Activated effector memory CD4-positive, alpha-beta T cell treated with anti-CD3 and anti-CD28 coated beads, Interleukin-2, amount 50 U/mL, for 16 hours (primary cell): ENCODE measurements around the gene NUMB.
"Not testable (repeated sequence)": the region's sequence is repeated elsewhere in the genome, so short reads cannot be mapped to it uniquely, and the experiment has no call there.

ENCODE experiments used
- DNase-seq: peaks from one replicate; pipeline ENCODE4 v3.0.0-alpha.2; 2020

The NUMB gene

DNA sequence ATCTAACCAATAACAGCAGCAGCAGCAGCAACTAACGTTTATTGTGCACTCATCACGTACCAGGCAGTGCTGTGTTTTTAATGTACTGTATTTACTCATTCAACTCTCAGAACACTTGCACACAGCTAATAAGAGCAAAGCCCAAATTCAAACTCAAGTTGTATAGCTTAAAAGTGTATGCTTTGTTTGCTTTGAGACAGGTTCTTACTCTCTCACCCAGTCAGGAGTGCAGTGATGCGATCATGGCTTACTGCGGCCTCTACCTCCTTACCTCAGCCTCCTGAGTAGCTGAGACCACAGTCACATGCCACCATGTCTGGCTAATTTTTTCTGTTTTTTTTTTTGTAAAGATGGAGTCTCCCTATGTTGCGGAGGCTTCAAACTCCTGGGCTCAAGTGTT is 115.7 kb downstream of the NUMB start:
- no peak for DNase-seq

DNA sequence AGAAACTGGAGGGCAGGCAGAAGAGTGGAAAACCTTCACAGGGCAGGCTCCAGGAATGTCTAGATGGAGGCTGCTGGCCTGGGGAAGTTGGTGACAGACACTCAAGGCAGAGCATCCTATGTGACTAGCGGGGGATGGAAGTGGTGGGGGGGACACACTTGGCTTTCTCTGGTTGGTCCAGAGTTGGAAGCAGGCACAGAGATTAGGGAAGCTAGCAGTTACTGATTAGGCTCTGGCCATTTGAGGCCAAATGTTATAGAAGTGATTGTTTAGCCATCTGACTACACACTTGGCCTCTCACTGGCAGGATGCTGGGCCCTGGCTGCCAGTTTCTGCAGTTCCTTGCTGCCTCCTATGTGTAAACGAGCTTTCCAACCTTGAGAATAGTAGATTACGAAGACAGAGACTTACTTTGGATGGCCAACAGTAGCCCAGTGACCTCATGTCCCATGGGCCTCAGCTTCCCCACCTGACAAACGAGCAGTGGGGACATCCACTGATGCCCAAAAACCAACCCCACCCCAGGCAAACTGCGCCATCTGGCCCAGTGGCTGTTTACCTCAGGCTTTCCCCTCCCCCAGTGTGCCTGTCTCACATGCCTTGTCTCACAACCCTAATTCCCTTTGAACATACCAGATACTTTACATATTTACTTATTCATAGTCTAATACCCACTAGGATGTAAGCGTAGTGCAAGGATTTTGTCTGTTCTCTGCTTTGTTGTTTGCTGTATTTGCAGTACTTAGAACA is 118.3 kb downstream of the NUMB start:
- no peak for DNase-seq

DNA sequence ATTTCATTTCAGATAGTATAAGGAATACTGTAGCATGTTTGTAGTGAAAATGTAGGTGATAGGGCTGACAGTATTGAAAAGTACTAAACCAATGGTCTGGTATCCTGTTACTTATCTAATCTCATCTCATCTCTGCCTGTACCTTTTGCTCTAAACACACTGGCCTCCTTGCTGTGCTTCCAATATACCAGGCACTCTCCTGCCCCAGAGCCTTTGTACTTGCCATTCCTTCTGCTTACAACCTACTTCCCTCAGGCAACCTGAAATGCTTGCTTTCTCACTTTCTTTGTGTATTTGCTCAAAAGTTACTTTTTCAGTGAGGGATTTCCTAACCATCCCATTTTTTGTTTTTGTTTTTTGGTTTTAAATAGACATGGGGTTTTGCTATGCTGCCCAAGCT is 119.1 kb downstream of the NUMB start:
- no peak for DNase-seq

DNA sequence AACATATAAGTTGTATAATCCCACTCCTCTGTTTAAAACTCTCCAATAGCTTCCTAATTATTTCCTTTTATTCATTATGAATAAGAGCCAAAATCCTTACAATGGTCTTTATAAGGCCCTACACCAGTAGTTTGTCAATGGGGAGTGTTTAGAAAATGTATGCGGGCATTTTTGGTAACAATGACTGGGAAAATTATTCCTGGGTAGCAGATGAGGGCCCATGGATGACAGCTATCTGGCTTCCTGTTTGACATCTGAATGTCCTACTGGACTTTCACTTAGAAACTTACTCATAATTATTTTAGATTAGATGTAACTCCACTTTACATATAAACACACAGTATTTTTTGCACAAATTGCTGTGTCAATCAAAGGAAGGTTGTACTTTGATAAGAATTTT is 119.8 kb downstream of the NUMB start:
- DNase-seq: no peak

DNA sequence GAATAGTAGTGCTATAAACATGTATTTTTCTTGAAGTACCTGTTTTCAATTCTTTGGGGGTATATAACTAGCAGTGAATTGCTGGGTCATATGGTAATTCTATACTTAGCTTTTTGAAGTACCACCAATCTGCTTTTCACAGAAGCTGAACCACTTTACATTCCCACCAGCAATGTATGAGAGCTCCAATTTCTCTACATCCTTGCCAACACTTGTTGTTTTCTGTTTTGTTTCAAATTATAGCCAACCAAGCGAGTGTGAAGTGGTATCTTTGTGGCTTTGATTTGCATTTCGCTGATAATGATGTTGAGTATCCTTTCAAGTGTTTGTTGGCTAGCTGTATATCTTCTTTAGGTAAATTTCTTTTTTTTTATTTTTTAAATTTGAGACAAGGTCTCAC is 125.3 kb downstream of the NUMB start:
- DNase-seq: no peak

DNA sequence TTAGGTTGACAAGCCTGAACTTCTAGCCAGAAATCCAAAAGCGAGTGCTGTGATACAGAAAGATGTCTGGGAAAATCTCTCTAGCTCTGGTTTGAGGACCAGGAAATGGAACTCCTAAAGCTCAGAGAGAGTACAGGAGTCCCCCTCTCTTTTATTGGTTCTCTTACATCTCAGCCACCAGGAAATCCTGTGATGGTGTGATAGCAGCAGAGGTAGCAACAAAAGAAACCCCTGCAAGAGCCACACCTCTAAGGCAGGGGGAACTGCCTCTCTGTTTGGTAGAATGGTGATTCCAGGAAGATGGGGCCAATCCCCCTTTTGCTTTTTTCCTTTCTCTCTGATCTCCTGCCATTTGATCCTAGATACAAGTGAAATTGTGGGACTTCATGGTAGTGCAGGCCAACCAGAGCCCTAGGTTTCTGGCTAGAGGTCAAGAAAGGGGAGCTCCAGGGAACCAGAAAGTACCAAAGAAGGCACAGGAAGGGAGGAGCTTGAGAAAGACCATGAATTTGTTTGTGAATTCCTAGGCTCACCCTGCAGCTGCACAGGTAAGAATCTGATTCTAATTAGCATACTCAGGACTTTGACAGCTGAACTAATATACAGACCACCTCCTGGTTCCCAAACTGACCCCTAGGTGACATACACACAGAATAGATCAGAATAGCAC is 132.6 kb downstream of the NUMB start:
- DNase-seq: no peak

DNA sequence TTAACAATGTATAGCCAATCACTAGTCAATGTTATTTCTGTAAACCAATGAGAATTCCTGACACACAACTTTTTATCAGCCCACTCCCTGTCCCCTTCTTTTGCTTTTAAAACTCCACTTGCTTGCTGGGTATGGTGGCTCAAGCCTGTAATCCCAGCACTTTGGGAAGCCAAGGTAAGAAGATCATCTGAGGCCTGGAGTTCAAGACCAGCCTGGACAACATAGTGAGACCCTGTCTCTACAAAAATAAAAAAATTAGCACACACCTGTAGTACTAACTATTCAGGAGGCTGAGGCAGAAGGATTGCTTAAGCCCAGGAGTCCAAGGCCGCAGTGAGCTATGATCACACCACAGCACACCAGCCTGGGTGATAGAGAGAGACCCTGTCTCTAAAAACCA is 133.3 kb downstream of the NUMB start:
- no peak for DNase-seq

DNA sequence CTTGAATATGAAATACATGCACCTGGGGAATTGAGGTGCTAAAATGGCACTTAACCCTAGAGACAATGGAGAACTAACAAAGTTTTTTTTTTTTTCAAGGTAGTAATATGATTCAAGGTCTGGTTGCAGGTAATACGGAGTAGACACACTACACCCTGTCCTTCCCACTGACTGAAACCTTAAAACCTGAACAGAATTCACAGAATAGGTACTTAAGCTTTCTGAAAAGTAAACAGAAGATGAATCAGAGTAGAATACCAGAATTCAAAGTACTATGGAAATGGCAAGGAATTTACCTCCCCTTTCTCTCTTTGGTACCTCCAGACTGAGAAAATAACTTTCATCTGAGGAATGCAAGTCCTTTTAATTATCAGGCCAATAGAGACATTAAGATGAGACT is 133.8 kb downstream of the NUMB start:
- no peak for DNase-seq

DNA sequence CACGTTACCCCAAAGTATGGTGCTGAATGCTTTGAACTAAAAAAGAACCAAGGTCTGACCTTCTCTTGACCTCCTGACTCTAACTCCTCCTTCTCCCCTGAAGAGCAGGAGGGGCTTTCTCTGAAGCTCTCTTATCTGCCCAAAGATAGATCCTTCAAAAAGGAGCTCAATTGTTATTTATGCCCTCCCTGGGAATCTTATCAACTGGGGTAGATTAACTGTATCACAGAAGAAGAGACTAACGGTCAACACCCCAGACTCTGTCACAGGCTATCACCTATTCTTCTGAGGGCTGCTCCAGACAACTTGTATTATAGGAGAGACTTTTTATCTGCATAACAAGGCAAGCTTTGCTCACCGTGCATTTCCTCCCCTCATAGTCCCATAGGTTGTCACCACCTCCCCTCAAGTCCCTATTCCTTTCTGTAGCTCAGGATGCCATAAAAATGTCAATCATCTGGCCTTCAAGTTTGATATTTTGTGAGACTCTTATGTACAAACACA is 134.4 kb downstream of the NUMB start:
- no peak for DNase-seq

DNA sequence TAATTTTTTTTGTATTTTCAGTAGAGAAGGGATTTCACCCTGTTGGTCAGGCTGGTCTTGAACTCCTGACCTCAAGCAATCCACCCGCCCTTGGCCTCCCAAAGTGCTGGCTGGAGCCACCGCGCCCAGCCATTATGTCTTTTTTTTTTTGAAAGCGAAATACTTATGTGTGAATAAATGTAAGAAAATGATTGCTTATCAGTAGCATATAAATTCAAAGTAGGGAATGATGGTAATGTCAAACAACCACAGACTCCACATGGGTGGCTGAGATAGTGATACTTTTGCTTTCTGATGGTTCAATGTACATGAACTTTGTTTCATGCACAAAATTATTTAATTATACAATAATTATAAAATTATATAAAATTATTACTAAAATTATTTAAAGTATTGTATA is 145.2 kb downstream of the NUMB start:
- no peak for DNase-seq

DNA sequence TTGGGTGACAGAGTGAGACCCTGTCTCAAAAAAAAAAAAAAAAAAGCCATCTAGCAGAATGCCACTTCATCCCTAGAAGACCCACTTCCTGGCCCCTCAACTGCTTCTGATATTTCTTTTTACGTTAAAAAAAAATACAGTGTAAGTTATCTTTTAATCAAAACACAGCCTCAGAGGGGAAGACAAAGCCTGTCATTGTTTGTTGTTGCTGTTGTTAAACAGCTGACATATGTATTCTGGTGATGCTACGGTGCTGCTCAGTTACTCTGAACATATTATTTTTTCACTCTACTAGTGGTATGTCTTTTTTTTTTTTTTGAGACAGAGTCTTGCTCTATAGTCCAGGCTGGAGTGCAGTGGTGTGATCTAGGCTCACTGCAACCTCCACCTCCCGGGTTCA is 145.7 kb downstream of the NUMB start:
- no peak for DNase-seq

DNA sequence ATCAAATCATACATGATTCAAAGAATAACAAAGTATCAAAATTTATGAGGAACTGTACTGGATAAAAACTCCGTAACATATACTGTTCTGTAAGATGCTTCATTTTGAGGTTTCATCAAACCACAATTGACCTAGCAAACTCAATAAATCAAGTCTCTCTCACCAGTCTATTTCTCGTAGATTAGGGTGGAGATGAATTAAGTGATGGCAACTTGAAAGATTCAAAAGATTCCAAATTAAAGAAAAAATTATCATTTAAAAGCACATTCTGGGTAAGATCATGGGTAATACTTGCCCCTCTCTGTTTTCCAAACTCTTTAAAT is 146.7 kb downstream of the NUMB start:
- DNase-seq: no peak

DNA sequence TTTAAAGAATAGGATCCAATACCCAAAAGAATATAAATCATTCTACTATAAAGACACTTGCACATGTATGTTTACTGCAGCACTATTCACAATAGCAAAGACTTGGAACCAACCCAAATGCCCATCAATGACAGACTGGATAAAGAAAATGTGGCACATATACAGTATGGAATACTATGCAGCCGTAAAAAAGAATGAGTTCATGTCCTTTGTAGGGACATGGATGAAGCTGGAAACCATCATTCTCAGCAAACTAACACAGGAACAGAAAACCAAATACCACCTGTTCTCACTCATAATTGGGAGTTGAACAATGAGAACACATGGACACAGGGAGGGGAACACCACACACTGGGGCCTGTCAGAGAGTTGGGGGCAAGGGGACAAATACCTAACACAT is 149.1 kb downstream of the NUMB start:
- not testable (repeated sequence) for DNase-seq

DNA sequence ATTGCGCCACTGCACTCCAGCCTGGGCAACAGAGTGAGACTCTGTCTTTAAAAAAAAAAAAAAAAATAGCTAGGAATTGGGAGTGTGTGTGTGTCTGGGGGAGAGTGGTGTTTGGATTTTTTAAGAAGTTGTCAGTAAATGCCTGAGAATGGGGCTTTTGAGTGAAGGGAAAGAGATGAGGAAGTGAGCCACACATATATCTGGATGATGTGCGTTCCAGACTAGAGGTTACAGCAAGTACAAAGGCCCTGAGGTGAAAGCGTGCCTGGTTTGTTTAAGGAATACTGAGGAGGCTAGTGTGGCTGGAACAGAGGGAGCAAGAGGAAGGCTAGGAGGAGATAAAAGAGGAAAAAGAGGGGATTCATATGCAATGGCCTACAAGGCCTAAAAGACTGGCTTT is 151.1 kb downstream of the NUMB start:
- DNase-seq: no peak

DNA sequence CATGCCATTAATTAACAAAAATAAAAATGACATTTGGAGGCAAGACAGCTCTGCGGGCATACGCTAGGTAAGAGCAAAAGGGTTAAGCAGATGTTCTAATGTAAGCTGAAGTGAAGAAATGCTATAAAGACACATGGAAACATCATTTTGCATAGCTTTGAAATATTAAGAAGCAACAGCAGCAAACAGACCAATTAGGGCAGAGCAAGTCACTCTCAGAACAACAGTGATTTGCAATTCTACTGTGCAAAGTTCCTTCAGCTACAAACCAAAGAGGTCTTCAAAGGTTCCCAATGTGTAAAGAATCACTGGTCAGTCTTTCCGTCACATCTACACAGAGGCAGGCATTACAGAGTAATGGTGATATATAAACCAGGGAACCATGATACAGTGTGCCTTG is 152.8 kb downstream of the NUMB start:
- DNase-seq: no peak

DNA sequence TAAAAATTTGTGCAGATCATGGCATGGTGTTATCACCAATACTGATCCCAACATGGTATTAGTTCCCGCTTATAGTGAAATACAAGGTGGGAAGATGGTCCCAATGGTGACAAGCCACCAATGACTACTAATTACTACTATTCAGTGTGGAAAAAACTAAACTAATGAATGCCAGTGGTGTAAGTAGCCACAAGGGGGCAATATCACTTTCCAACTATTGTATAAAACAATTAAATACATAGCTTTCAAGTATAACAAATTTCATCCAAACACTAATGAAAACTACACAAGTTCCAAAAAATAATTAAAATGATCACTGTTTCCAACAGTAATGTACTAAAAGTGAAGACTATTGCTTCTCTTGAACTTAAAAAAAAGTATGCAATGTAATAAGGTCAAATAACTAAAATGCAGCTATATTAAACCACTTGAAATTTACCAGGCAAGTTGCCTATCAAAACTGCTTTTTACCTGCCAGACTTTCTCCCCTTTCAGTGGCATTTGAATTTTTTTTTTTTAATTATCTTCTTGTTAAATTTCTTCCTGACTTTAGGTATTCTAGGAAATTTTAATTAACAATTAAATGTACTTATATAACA is 163.0 kb downstream of the NUMB start:
- no peak for DNase-seq

DNA sequence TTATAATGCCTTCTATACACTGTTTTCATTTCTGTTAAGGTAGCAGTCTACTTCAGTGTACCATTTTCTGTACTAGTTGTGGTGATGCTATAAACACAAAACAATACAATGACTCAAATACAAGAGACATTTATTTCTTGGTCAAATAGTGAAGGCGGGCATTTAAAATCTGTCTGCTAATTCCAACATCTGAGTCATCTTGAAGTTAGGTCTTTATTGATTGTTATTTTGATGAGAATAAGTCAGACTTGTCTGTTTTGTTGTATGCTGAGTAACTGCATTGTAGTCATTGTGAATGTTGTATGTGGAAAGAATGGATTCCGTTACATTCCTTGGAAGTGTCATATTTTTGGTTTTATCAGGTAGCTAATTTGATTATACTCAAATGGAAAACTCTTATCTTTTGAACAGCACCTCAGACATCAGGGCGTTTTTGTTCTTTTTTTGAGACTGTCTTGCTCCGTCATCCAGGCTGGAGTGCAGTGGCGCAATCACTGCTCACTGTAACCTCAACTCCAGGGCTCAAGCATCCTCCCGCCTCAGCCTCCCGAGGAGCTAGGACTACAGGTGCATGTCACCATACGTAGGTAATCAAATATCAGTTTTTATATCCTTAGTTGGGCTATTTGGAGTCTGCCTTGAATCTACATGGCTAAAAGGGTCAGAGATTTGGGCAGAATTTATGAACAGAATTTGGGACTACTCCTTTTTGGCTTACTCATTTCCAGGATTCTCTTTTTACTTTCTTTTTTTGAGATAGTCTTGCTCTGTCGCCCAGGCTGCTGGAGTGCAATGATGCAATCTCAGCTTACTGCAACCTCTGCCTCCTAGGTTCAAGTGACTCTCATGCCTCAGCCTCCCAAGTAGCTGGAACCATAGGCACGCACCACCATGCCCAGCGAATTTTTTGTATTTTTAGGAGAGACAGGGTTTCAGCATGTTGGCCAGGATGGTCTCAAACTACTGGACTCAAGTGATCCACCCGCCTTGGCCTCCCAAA is 164.3 kb downstream of the NUMB start:
- DNase-seq: no peak

DNA sequence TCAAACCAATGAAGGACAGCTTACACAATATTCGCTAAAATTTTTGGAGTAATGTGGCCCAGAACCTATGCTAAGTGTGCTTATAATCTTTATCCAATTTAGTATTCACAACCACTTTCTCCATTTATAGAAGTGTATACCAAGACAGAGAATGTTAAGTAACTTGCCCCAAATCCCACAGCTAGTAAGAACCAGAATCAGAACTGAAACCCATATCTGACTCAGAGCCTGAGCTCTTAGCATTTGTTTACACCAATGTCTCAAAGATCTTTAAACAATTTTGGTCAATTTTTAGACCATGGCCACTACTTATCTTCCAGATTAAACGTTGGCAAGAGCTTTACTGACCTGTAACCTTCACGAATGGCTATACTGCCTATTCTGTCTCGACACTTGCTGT is 168.1 kb downstream of the NUMB start:
- DNase-seq: no peak

DNA sequence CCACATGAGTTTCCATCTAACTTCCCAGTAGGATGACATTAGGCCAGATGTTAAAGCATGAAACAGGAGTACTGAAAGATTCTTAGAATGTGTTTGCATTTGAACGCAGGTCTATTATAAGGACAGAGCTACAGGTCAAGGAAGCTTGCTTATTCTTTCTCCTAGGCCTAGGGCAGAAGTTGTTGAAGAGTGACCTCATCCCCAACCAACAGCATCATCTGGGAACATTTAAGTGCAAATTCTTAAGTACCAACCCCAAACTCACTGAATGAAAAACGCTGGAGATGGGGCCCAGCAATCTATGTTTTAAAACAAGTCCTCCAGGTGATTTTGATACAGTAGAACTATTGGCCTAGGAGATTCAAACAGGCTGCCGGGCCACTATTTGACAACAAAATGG is 168.6 kb downstream of the NUMB start:
- no peak for DNase-seq

DNA sequence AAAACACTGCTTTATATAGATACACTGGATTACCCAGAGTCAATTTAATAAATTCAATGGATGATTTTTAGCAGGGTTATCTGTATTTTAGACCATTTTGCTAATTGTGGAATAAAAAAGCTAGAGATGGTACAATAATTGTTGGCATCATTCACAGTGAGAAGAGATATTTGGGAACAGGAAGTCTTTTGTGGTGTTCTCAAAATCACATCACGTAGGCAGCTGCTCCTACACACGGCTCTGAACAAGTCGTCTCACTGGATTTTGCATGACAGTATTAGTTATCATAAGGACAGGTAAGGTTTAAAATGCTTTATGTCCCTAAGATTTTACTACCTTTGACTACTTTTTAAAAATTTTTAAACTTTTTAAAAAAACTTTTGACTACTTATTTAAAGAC is 169.0 kb downstream of the NUMB start:
- no peak for DNase-seq

DNA sequence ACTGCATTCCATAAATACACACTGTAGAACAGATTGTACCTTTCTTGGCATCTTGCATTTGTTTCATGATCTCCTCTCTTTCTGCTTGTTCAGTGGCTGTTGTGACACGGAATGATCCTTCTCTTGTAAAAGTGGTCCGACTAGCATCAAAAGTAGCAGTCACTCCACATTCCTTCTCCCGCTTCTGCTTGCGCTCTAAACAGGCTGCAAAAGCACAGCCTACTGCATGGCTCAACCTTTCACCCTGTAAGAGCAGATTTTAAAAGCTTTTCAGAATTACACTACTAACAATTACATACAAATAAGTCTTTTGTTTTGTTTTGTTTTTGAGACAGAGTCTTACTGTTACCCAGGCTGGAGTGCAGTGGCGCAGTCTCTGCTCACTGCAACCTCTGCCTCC is 171.3 kb downstream of the NUMB start:
- no peak for DNase-seq

DNA sequence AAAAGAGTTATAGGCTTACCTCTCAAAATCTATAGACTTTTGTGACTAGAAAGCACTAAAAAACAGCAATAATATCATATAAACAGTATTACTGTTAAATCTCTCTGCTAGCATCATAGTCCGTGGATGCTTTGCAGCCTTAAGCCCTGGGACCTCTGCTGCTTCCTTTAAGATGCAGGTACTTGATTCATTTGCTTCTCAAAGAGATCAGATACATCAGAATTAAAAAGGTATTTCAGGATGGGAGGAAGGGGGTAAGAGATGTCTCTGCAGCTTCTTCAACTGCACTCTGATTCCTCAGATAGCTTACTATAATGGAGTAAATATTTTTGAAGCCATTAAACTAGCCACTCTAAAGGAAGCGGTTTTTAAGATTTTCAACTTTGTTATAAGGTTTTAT is 171.7 kb downstream of the NUMB start:
- DNase-seq: no peak

DNA sequence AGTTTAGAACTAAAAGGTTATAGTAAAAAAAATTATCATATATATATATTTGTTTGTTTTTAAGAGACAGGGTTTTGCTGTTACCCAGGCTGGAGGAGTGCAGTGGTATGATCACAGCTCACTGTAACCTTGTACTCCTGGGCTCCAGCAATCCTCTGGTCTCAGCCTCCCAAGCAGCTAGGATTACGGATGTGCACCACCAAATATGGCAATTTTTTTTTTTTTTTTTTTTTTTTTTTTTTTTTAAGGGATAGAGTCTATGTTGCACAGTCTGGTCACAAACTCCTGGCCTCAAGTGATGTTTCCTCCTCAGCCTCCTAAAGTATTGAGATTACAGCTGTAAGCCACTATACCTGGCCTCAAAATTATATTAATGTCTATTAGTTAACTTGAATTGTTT is 172.4 kb downstream of the NUMB start:
- no peak for DNase-seq
